ENCODE results near the gene CTNNA3.

CTNNA3 gene

DNA sequence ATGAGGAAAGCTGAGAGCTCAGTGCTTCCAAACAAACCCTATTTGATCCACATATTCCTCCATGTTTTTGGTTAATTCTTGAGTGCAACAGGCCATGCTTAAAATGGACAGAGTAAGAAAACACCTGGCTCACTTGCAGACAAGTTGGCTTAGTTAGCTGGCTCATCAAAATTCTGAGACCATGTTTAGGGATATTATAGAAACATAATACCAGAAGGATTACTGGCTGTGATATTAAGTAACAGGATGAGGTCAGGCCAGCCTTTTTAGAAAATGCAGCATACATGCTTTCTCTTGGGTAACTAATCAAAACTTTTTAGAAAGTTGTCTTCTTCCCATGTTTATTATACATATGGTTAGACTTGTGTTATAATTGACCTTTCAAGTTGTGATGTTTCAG lies 1637.4 kb downstream of the CTNNA3 start:
- H3K9me3 ChIP-seq (ENCODE audit: insufficient read depth, low read depth, low read length), result no peaks in the 10 kb centered on the region
- H3K9ac ChIP-seq (ENCODE audit: low read depth, low read length, poor library complexity, severe bottlenecking), result no peak overlapping the region
- no peaks in the 10 kb centered on the region for H3K4me1 ChIP-seq (ENCODE audit: insufficient read depth, low read length, poor library complexity, severe bottlenecking)
- no peaks in the 10 kb centered on the region for H3K79me2 ChIP-seq (ENCODE audit: insufficient read depth, low read length)
- no peaks in the 10 kb centered on the region for H3K36me3 ChIP-seq (ENCODE audit: insufficient read depth, low read length)
- H4K20me1 ChIP-seq (ENCODE audit: insufficient read depth, low read length, poor library complexity, severe bottlenecking), result no peaks in the 10 kb centered on the region
- no peak overlapping the region for H2AFZ ChIP-seq (ENCODE audit: low read length)
- H3K27me3 ChIP-seq (ENCODE audit: insufficient read depth, low read length, poor library complexity, severe bottlenecking), result no peaks in the 10 kb centered on the region
- no peak overlapping the region for H3K4me2 ChIP-seq (ENCODE audit: low read depth, low read length, poor library complexity, severe bottlenecking)
- no peaks in the 10 kb centered on the region for H3F3A ChIP-seq (ENCODE audit: low read depth)
- H3K9me2 ChIP-seq (replicated peaks; ENCODE audit: low read depth, low read length), result no peaks in the 10 kb centered on the region
- no peak overlapping the region for H3K4me3 ChIP-seq (ENCODE audit: low read length, poor library complexity, severe bottlenecking)
- TF ChIP-seq, protein P1, sequence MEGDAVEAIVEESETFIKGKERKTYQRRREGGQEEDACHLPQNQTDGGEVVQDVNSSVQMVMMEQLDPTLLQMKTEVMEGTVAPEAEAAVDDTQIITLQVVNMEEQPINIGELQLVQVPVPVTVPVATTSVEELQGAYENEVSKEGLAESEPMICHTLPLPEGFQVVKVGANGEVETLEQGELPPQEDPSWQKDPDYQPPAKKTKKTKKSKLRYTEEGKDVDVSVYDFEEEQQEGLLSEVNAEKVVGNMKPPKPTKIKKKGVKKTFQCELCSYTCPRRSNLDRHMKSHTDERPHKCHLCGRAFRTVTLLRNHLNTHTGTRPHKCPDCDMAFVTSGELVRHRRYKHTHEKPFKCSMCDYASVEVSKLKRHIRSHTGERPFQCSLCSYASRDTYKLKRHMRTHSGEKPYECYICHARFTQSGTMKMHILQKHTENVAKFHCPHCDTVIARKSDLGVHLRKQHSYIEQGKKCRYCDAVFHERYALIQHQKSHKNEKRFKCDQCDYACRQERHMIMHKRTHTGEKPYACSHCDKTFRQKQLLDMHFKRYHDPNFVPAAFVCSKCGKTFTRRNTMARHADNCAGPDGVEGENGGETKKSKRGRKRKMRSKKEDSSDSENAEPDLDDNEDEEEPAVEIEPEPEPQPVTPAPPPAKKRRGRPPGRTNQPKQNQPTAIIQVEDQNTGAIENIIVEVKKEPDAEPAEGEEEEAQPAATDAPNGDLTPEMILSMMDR (conservative IDR thresholded peaks at IDR 0.05; ENCODE audit: low read length), result no peak
- TF ChIP-seq EZH2phosphoT487 (IDR thresholded peaks at IDR 0.05; ENCODE audit: borderline replicate concordance), result no peak

DNA sequence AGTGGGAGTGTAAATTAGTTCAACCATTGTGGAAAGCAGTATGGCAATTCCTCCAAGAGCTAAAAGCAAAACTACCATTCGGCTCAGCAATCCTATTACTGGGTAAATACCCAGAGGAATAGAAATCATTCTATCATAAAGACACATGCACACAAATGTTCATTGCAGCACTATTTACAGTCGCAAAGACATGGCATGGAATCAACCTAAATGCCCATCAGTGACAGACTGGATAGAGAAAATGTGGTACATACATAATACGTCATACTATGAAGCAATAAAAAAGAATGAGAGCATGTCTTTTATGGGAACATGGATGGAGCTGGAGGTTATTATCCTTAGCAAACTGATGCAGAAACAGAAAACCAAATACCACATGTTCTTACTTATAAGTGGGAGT lies 1646.7 kb downstream of the CTNNA3 start:
- H3K36me3 ChIP-seq (ENCODE audit: insufficient read depth, low read length), result no peaks in the 10 kb centered on the region

DNA sequence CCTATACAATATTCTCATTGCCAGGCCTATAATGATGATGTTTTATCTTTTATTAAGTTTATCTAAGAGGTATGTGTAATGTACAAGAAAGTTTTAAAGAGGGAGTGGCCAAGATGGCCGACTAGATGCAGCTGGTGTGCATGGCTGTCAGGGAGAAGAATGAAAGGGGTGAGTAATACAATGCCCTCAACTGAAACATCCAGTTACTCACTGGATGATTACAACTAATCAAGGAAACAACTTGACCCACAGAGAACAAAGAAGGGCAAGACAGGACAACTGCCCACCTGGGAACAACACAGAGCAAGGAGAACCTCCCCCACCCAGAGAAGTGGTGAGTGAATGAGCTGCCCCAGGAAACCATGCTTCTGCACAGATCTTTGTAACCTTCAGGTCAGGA lies 1650.1 kb downstream of the CTNNA3 start:
- Histone ChIP-seq H3K9me2 (replicated peaks; ENCODE audit: low read depth, low read length) (no peaks in the 10 kb centered on the region), H3K4me2 (ENCODE audit: low read depth, low read length, poor library complexity, severe bottlenecking) (no peak overlapping the region), H4K20me1 (ENCODE audit: insufficient read depth, low read length, poor library complexity, severe bottlenecking) (no peaks in the 10 kb centered on the region), H3K4me3 (ENCODE audit: low read length, poor library complexity, severe bottlenecking) (no peak overlapping the region), H3K27me3 (ENCODE audit: insufficient read depth, low read length, poor library complexity, severe bottlenecking) (no peaks in the 10 kb centered on the region), H3K9ac (ENCODE audit: low read depth, low read length, poor library complexity, severe bottlenecking) (no peak overlapping the region), H3K79me2 (ENCODE audit: insufficient read depth, low read length) (no peaks in the 10 kb centered on the region), H3K36me3 (ENCODE audit: insufficient read depth, low read length) (no peaks in the 10 kb centered on the region), H3F3A (ENCODE audit: low read depth) (no peaks in the 10 kb centered on the region), H2AFZ (ENCODE audit: low read length) (no peak overlapping the region), H3K9me3 (ENCODE audit: insufficient read depth, low read depth, low read length) (no peaks in the 10 kb centered on the region), H3K4me1 (ENCODE audit: insufficient read depth, low read length, poor library complexity, severe bottlenecking) (no peaks in the 10 kb centered on the region)
- TF ChIP-seq EZH2phosphoT487 (IDR thresholded peaks at IDR 0.05; ENCODE audit: borderline replicate concordance), result no peak
- TF ChIP-seq, protein P1 (conservative IDR thresholded peaks at IDR 0.05; ENCODE audit: low read length), result no peak

More for the DNA sequence above, 1646.7 kb downstream of the CTNNA3 start:
- Histone ChIP-seq H3K9me2 (replicated peaks; ENCODE audit: low read depth, low read length) (no peaks in the 10 kb centered on the region), H3F3A (ENCODE audit: low read depth) (no peaks in the 10 kb centered on the region), H3K4me2 (ENCODE audit: low read depth, low read length, poor library complexity, severe bottlenecking) (no peak overlapping the region), H3K79me2 (ENCODE audit: insufficient read depth, low read length) (no peaks in the 10 kb centered on the region), H4K20me1 (ENCODE audit: insufficient read depth, low read length, poor library complexity, severe bottlenecking) (no peaks in the 10 kb centered on the region), H3K4me3 (ENCODE audit: low read length, poor library complexity, severe bottlenecking) (no peak overlapping the region), H2AFZ (ENCODE audit: low read length) (no peak overlapping the region), H3K9ac (ENCODE audit: low read depth, low read length, poor library complexity, severe bottlenecking) (no peak overlapping the region), H3K27me3 (ENCODE audit: insufficient read depth, low read length, poor library complexity, severe bottlenecking) (no peaks in the 10 kb centered on the region), H3K9me3 (ENCODE audit: insufficient read depth, low read depth, low read length) (no peaks in the 10 kb centered on the region), H3K4me1 (ENCODE audit: insufficient read depth, low read length, poor library complexity, severe bottlenecking) (no peaks in the 10 kb centered on the region)
- TF ChIP-seq, protein P1 (conservative IDR thresholded peaks at IDR 0.05; ENCODE audit: low read length), result no peak
- no peak for TF ChIP-seq EZH2phosphoT487 (IDR thresholded peaks at IDR 0.05; ENCODE audit: borderline replicate concordance)
